NCI-H187 (cell line): Measurements from ENCODE around the gene TMEM200B.
"Not testable (repeated sequence)": the region's sequence is repeated elsewhere in the genome, so short reads cannot be mapped to it uniquely, and the experiment has no call there.

ENCODE experiments used
- DNase-seq, 2 experiments: peaks; one replicate each; lab custom pipeline; 2025; lab: John Stamatoyannopoulos, UW

TMEM200B gene

GRCh38 chr1:29108041-29108440, 15.7 kb downstream of the TMEM200B start:
- not testable (repeated sequence) for DNase-seq

- DNase-seq = no peak
Observed at GRCh38 chr1:29105822-29106221, 17.9 kb downstream of the TMEM200B start.

GRCh38 chr1:29100487-29100886, 23.2 kb downstream of the TMEM200B start:
- no peak for DNase-seq

GRCh38 chr1:29099286-29099685, 24.4 kb downstream of the TMEM200B start:
- DNase-seq = no peak

- peak; percentile 80 to 85 for DNase-seq
Observed at GRCh38 chr1:29096231-29096886, 27.3 kb downstream of the TMEM200B start.

- DNase-seq = no peak
Observed at GRCh38 chr1:29094954-29095353, 28.7 kb downstream of the TMEM200B start.

DNA sequence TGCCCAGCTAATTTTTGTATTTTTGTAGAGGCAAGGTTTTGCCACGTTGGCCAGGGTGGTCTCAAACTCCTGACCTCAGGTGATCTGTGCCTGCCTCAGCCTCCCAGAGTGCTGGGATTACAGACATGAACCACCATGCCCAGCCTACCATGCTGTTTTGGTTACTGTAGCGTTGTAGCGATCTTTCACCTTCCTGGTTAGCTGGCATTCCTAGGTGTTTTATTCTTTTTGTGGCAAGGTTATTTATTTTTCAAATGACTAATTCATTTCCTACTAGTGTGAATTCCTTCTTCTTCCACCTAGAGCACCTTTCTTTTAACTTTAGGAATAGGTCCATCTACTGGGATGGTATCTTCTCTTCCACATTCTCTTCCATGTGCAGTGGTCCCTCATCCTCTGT, 29.3 kb downstream of the TMEM200B start:
- DNase-seq = no peak

GRCh38 chr1:29092704-29093103, 31.0 kb downstream of the TMEM200B start:
- DNase-seq = not testable (repeated sequence)

DNA sequence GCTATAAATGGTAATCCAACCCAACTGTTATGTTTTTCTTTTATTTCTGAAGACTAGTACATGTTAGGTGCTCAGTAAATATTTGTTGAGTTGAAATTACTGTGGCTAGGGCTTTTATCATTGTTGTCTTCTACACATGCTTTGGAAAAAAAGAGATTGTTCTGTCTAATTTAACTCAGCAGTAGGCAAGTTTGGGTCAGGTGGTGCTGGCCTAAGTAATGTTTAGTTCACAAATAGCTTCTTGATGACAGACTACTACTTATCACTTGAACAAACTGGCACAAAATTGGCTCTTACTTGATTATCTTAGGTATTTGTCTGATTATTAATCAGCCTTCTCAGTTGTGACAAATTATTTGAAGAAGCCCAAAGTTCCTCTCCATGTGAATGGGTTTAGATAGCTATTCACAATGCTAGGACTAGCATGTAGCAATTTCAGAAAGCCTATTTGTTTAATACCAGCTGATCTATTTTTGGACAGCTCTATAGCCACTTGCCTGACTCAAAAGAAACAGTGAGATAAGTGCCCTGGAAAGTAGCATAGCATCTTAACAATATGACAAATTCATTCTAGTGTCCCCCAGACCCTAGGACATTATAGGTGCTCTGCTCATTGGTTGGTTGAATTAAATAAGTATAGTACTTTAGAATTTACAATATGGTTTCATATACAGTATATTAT, 32.6 kb downstream of the TMEM200B start:
- DNase-seq = no peak

DNA sequence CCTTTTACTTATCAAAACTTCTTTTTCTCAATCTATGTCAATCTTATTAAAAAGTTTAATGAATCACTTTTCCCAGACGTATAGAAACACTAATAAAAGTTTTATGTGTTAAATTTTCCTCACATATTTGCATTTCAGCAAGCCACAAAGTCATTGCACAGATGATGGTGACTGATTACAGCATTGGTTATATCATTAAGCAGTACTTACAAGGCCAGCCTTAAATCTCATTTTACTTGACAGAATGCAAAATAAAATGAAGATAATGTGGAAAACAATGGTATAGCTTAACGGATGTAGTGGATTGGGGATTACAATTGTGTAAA, 39.5 kb downstream of the TMEM200B start:
- DNase-seq = no peak

DNA sequence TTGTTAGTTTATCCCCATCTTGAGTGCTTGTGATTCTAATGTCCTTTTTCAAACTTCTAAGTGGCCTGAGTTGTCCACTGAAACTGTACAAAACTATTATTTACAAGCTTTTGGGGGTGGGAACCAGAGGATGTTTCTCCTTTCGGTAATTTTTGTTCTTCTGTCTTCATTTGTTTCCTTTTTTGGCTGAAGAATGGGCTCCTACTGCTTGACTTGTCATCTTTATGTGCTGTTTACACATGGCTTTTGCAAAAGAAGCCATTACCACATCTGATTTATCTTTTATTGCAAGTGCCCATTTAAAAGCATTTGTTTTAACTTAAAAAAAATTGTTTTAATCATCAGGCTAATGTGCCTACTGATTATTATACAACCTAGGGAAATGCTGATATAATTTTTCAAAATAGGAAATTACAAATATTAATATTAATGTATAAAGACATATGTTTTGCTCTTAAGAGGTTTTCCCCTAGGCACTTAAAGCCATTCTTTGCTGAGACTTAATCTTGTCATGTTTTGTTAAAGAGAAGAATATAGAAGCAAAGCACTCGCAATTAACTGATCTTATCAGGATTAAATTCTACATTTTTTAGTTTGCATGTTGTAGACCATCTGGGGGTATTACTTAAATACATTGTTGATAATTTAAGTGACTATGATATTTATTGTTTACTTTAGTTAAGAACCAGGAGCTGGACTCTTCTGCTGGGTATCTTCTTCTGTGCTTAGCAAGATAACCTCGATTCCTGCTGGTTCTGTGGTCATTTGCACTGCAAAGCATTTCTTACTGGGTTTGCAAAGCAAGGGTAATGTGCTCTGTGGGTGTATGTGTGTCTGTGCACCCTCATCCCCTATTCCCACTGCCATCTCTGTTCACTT, 40.1 kb downstream of the TMEM200B start:
- DNase-seq = no peak

DNA sequence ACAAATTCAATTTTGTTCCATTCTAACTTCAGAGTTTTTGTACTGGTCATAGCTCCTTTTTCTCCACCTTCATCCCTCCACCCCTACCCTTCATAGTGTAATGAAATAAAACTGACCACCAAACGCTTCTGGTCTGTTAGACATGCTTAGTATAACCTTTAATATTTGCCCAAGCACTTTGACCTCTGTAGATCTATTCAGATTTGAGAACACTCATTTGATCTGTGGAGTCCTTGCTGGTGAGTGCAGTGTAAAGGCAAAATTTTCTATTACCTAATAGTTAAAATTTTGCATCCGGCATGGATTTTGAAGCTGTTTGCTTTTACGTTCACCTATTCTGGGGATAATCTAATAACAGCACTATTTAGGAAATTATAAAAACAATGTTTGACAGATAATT, 41.2 kb downstream of the TMEM200B start:
- DNase-seq = no peak

DNA sequence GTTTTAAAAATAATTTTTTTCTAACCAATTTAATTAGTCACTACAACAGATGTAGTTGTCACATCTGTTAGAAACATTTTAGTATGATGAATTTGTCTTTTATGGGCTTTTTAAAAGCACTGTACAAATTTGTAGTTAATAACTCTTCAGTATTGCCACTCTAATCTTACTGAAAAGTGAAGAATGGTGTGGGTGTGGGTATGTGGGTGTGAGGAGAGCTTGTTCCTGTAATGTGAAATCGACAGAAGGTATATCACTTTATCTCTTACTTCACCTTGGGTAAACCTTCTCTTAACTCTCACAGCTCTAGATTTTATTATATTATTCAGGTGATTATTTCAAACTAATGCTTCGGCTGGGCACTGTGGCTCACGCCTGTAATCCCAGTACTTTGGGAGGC, 42.5 kb downstream of the TMEM200B start:
- DNase-seq = no peak

DNA sequence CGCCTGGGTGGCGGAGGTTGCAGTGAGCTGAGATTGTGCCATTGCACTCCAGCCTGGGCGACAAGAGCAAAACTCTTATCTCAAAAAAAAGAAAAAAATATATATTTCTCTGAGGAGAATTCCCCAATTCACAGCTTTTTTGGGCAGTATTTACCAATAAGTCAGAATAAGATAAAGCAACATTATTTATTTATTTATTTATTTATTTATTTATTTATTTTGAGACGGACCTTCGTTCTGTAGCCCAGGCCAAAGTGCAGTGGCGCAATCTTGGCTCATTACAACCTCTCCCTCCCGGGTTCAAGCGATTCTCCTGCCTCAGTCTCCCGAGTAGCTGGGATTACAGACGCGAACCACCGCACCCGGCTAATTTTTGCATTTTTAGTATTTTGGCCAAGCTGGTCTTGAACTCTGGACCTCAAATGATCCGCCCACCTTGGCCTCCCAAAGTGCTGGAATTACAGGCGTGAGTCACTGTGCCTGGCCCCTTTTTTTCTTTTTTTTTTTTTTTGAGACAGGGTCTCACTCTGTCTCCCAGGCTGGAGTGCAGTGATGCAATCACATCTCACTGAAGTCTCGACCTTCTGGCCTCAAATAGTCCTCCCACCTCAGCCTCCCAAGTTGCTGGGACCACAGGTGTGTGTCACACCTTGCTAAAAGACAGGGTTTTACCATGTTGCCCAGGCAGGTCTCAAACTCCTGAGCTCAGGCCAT, 43.6 kb downstream of the TMEM200B start:
- not testable (repeated sequence) for DNase-seq

DNA sequence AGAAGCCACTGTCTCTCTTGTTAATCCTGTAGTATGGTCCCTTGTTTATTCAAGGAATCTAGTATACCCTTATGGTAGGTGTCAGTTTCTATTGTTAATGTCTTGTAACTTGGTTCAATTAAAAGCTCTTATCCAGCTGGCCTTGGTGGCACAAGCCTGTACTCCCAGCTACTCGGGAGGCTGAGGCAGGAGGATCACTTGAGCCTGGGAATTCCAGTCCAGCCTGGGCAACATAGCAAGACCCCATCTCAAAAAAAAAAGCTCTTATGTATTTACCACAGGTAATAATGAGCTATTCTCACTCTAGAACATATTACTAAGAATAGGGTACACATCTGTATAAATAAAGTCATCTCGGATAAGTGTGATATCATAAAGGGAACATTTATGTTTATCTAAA, 46.5 kb downstream of the TMEM200B start:
- DNase-seq = no peak
